ENCODE results near the gene VPS26B. TPM values are rescaled to one million over a fixed set of nuclear protein-coding genes. Genes with fewer than 3 reads are reported as not detected.

VPS26B gene
- total and polyA plus RNA-seq, 2 donors (not counting 3 experiments of a cell fraction or from before 2014, with no cell fraction given), result 40.2 to 53.1 TPM

- Histone ChIP-seq H2AFZ (ENCODE audit: low read depth, low read length) (no peak overlapping the region), H3K4me2 (ENCODE audit: insufficient read depth, low read length) (no peak overlapping the region), H3K4me1 (ENCODE audit: control insufficient read depth, extremely low read depth, insufficient read depth, low read length) (no peaks in the 10 kb centered on the region), H3K27me3 (ENCODE audit: control insufficient read depth in 2 of 2, insufficient read depth in 2 of 2, low read length in 2 of 2) (no peaks in the 10 kb centered on the region), H3K9ac (replicated peaks; ENCODE audit: extremely low read depth, insufficient read depth, low read length) (no peak overlapping the region), H3K36me3 (ENCODE audit: control insufficient read depth in 2 of 2, extremely low read depth in 1 of 2, insufficient read depth in 2 of 2, low read length in 2 of 2) (peaks cover 5 to 12% of the 10 kb centered on the region in 2 experiments), H3K79me2 (ENCODE audit: control insufficient read depth, insufficient read depth, low read length) (no peaks in the 10 kb centered on the region), H3K9me3 (replicated peaks; ENCODE audit: control insufficient read depth, insufficient read depth, low read length) (no peaks in the 10 kb centered on the region), H3K9me1 (replicated peaks; ENCODE audit: control insufficient read depth, extremely low read depth, insufficient read depth, low read length) (no peaks in the 10 kb centered on the region), H4K20me1 (replicated peaks; ENCODE audit: control insufficient read depth, extremely low read depth, insufficient read depth, low read length) (no peaks in the 10 kb centered on the region), H3K27ac (ENCODE audit: insufficient read depth, low read depth, low read length) (no peak overlapping the region), H3K4me3 (replicated peaks in 1 of 3; ENCODE audit: insufficient read depth in 1 of 3, low read depth in 1 of 3, low read length in 3 of 3) (no peak overlapping the region)
- FAIRE-seq, result no peak
- intact Hi-C loops (cut with micrococcal nuclease) (loop anchor here (2.0 to 5.0 kb wide), 2 partner anchors 47 to 278 kb away; partner anchors contain the start of genes ACAD8 and THYN1), dilution Hi-C loops (cut with MboI; ENCODE audit: extremely low pct_ligation_motif_present, low sequenced_read_pairs) (no loop called here)
- ChIA-PET POLR2A (no interaction called here), CTCF (interaction anchor here (0.8 to 4.5 kb wide), 2 partner anchors 39 to 155 kb away, joined by 3 to 20 read pairs; no protein-coding TSS in a partner anchor)
- TF ChIP-seq EZH2 (IDR thresholded peaks at IDR 0.05; ENCODE audit: borderline replicate concordance, low read depth, low read length, severe bottlenecking) (no peak), JUN (IDR thresholded peaks at IDR 0.05; ENCODE audit: borderline replicate concordance, insufficient read depth, insufficient read length, low read depth) (no peak), GATA2 (IDR thresholded peaks at IDR 0.05; ENCODE audit: insufficient read depth, insufficient read length, low read depth, low read length) (no peak)
- DNase-seq (ENCODE audit: low read depth, low spot score), result no peak
- no TSS peak for BruUV-seq (replicated peaks)
Measured at GRCh38 chr11:134205729-134206128, 18.7 kb upstream of the VPS26B start.

GRCh38 chr11:134206185-134206584 is 18.3 kb upstream of the VPS26B start:
- Histone ChIP-seq H4K20me1 (replicated peaks; ENCODE audit: control insufficient read depth, extremely low read depth, insufficient read depth, low read length) (no peaks in the 10 kb centered on the region), H3K4me2 (ENCODE audit: insufficient read depth, low read length) (no peak overlapping the region), H3K36me3 (ENCODE audit: control insufficient read depth in 2 of 2, extremely low read depth in 1 of 2, insufficient read depth in 2 of 2, low read length in 2 of 2) (peaks cover 5 to 11% of the 10 kb centered on the region in 2 experiments), H3K9me3 (replicated peaks; ENCODE audit: control insufficient read depth, insufficient read depth, low read length) (no peaks in the 10 kb centered on the region), H3K4me1 (ENCODE audit: control insufficient read depth, extremely low read depth, insufficient read depth, low read length) (no peaks in the 10 kb centered on the region), H3K27me3 (ENCODE audit: control insufficient read depth in 2 of 2, insufficient read depth in 2 of 2, low read length in 2 of 2) (no peaks in the 10 kb centered on the region), H3K27ac (ENCODE audit: insufficient read depth, low read depth, low read length) (no peak overlapping the region), H3K9ac (replicated peaks; ENCODE audit: extremely low read depth, insufficient read depth, low read length) (no peak overlapping the region), H2AFZ (ENCODE audit: low read depth, low read length) (no peak overlapping the region), H3K79me2 (ENCODE audit: control insufficient read depth, insufficient read depth, low read length) (peaks cover 4% of the 10 kb centered on the region), H3K9me1 (replicated peaks; ENCODE audit: control insufficient read depth, extremely low read depth, insufficient read depth, low read length) (no peaks in the 10 kb centered on the region), H3K4me3 (replicated peaks in 1 of 3; ENCODE audit: insufficient read depth in 1 of 3, low read depth in 1 of 3, low read length in 3 of 3) (no peak overlapping the region)
- TF ChIP-seq MYC (IDR thresholded peaks at IDR 0.05; ENCODE audit: low read depth, low read length) (no peak), JUN (IDR thresholded peaks at IDR 0.05; ENCODE audit: borderline replicate concordance, insufficient read depth, insufficient read length, low read depth) (no peak), POLR2AphosphoS5 (IDR thresholded peaks at IDR 0.05; ENCODE audit: insufficient read depth, low read depth, low read length) (no peak), FOS (IDR thresholded peaks at IDR 0.05; ENCODE audit: borderline replicate concordance, insufficient read depth, low read length) (no peak), CTCF (IDR thresholded peaks at IDR 0.05; ENCODE audit: extremely low read depth in 1 of 2, insufficient read depth in 1 of 2, low read depth in 1 of 2, low read length in 2 of 2) (no peak), EZH2 (IDR thresholded peaks at IDR 0.05; ENCODE audit: borderline replicate concordance, low read depth, low read length, severe bottlenecking) (no peak), MAX (IDR thresholded peaks at IDR 0.05; ENCODE audit: insufficient read depth, insufficient read length) (no peak), GATA2 (IDR thresholded peaks at IDR 0.05; ENCODE audit: insufficient read depth, insufficient read length, low read depth, low read length) (no peak), POLR2A (IDR thresholded peaks at IDR 0.05; ENCODE audit: low read depth, low read length) (no peak)
- ChIA-PET CTCF (interaction anchor here (1.6 to 4.5 kb wide), 2 partner anchors 38 to 156 kb away, joined by 6 to 20 read pairs; no protein-coding TSS in a partner anchor), POLR2A (no interaction called here)
- BruUV-seq (replicated peaks), result no TSS peak
- intact Hi-C loops (cut with micrococcal nuclease), result loop anchor here (2.0 to 5.0 kb wide), 2 partner anchors 47 to 279 kb away; partner anchors contain the start of genes ACAD8 and THYN1
- DNase-seq (ENCODE audit: low read depth, low spot score) (no peak), FAIRE-seq (no peak)
- dilution Hi-C loops (cut with MboI; ENCODE audit: extremely low pct_ligation_motif_present, low sequenced_read_pairs), result no loop called here
